PC-3 (cell line): ENCODE measurements around the gene SMYD3.

ENCODE experiments used
- EZH2 ChIP-seq: fragments of 300-600 bp; sonication (generic); IDR thresholded peaks from one replicate; pipeline ENCODE4 v1.6.1; 2017; ENCODE audit warnings: antibody characterized with exemption, mild to moderate bottlenecking, low read length; ENCODE audit not compliant: unreplicated experiment
- TF ChIP-seq, protein P1 (sequence below): fragments of 300-600 bp; sonication (generic); conservative IDR thresholded peaks from 2 replicates; pipeline ENCODE4 v1.5.1; 2017; ENCODE audit warnings: antibody characterized with exemption, low read depth, mild to moderate bottlenecking, low read length

DNA sequence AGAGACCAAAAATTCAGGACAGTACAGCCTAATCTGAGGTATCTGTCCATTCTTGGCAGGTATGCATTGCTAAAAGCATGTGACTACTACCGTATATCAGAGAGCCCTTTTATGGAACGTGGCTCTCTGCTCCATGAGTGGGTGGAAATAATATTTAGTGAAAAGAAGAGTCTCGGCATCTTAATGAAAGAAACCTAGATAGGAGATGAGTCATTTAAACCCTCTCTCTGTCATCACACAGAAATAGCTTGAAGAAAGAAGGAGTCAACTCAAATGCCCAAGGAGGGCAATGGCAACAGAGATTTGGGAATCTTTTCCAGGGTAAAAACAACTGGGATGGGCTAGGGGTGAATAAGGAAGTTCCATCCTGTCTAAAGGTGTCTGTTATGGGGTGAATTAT, 528.2 kb downstream of the SMYD3 start:
- TF ChIP-seq EZH2 = no peak
- TF ChIP-seq, protein P1, sequence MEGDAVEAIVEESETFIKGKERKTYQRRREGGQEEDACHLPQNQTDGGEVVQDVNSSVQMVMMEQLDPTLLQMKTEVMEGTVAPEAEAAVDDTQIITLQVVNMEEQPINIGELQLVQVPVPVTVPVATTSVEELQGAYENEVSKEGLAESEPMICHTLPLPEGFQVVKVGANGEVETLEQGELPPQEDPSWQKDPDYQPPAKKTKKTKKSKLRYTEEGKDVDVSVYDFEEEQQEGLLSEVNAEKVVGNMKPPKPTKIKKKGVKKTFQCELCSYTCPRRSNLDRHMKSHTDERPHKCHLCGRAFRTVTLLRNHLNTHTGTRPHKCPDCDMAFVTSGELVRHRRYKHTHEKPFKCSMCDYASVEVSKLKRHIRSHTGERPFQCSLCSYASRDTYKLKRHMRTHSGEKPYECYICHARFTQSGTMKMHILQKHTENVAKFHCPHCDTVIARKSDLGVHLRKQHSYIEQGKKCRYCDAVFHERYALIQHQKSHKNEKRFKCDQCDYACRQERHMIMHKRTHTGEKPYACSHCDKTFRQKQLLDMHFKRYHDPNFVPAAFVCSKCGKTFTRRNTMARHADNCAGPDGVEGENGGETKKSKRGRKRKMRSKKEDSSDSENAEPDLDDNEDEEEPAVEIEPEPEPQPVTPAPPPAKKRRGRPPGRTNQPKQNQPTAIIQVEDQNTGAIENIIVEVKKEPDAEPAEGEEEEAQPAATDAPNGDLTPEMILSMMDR = no peak
